OCI-LY1 (cell line): ENCODE results near the gene RERE.

Experiments used
- EZH2 ChIP-seq: fragments of 200-600 bp; sonication (generic), shearing (Covaris generic); IDR thresholded peaks from 2 replicates; pipeline ENCODE4 v1.8.0; 2017; ENCODE audit warnings: borderline replicate concordance, mixed run types, mild to moderate bottlenecking, antibody characterized with exemption, low read length, moderate library complexity, mixed read lengths
- TF ChIP-seq, protein P1 (sequence below): fragments of 200-600 bp; sonication (generic), shearing (Covaris generic); IDR thresholded peaks from 2 replicates; pipeline ENCODE4 v1.5.1; 2017; ENCODE audit warnings: mild to moderate bottlenecking, antibody characterized with exemption, low read length, moderate library complexity, mixed read lengths

DNA sequence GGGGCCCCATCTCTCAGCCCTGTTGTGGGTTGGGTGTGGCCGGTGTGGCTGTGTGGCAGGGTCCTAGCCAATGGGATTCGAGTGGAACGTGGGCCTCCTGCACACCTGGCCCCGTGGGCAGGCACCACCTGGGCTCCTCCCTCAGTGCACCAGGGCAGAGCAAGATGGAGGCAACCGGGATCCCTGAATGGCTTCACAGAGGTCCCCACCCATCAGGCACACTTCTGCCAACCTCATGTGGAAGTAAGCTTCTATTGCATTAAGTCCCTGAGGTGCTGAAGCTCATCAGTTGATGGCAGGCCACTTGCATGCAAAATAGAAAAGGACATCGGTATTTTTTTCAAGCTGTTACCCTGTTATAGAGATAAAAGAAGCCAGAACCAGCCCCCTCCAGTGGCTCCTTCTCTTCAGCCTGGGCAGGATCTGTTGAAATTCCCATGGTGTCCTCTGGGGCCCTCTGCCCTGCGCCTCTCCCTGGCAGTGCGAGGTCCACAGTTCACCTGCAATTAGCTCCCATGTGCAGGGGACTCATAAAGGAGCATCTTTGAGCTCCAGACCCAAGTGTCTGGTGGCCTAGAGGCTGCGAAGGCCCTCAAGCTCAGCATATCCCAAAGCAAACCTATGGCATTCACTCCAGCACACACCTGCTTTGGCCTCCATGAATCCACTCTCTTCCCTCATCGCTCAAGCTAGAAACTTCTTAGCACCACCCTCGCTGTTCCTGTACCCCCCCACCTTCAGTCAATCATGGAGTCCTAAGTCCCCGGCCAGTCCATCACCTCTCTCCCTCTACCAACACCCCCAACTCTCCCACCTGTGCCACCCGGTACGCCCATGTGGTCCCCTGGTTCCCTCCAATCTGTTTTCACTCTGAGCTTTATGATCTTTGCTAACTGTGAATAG lies 501.6 kb downstream of the RERE start:
- TF ChIP-seq, protein P1, sequence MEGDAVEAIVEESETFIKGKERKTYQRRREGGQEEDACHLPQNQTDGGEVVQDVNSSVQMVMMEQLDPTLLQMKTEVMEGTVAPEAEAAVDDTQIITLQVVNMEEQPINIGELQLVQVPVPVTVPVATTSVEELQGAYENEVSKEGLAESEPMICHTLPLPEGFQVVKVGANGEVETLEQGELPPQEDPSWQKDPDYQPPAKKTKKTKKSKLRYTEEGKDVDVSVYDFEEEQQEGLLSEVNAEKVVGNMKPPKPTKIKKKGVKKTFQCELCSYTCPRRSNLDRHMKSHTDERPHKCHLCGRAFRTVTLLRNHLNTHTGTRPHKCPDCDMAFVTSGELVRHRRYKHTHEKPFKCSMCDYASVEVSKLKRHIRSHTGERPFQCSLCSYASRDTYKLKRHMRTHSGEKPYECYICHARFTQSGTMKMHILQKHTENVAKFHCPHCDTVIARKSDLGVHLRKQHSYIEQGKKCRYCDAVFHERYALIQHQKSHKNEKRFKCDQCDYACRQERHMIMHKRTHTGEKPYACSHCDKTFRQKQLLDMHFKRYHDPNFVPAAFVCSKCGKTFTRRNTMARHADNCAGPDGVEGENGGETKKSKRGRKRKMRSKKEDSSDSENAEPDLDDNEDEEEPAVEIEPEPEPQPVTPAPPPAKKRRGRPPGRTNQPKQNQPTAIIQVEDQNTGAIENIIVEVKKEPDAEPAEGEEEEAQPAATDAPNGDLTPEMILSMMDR, result no peak
- TF ChIP-seq EZH2, result no peak
